ENCODE measurements around the gene VPS37B.

The VPS37B gene

DNA sequence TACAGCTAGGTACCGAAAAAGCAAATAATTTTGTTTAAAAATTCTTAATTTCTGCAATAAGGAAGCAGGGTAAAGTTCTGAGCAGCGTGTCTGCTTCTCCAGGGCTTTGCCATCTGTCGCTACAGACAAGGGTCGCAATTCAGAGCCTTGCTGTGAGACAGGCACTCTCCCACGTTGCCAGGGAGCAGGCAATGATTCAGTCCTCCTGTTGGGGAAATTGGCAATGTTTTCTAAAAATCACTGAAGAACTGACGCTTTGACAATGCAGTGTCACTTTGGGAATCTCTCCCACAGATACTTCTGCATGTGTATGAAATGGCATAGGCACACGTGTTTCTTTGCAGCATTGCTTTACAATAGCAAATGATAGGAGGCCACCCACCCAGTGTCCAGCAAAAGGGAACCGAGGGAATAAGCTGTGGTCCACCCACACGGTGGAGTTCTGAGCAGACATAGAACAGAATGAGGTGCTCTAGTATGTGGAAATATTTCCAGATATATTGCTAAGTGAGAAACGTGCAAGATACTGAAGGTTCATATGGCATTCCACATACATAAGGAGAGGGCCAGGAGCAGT lies 76.6 kb downstream of the VPS37B start:
- no peaks in the 10 kb centered on the region for H3K27me3 ChIP-seq (ENCODE audit: insufficient read depth, low read length)
- H3K9me3 ChIP-seq (ENCODE audit: low read length): no peaks in the 10 kb centered on the region
- H2AFZ ChIP-seq (ENCODE audit: low read depth, low read length): no peak overlapping the region
- H3K36me3 ChIP-seq (ENCODE audit: insufficient read depth, low read length): no peaks in the 10 kb centered on the region
- H3K4me1 ChIP-seq (ENCODE audit: insufficient read depth, low read length): peaks cover 8% of the 10 kb centered on the region
- H3K4me3 ChIP-seq (ENCODE audit: low read length): no peak overlapping the region
